MM.1S (cell line): ENCODE results near the gene DEFB124.
A peak's percentile ranks its signal among the peaks of the same experiment; 100 is the strongest.

ENCODE experiments used
- DNase-seq: peaks from one replicate; pipeline ENCODE4 v3.0.0-alpha.2; 2015
- H2AFZ ChIP-seq: fragments of 300-600 bp; sonication (generic); 2 replicates; pipeline ENCODE4 v1.6.0; 2016; ENCODE audit warnings: antibody characterized with exemption, low read length
- H3F3A ChIP-seq: fragments of 300-600 bp; sonication (generic); 2 replicates; pipeline ENCODE4 v1.6.1; 2016; ENCODE audit warnings: mild to moderate bottlenecking, antibody characterized with exemption, low read length, moderate library complexity, mixed read lengths; ENCODE audit not compliant: insufficient read depth
- H3K27ac ChIP-seq: fragments of 300-600 bp; sonication (generic); 2 replicates; pipeline ENCODE4 v1.5.1; 2016; ENCODE audit warnings: mild to moderate bottlenecking, low read length
- H3K27me3 ChIP-seq: fragments of 300-600 bp; sonication (generic); replicated peaks from 2 replicates; pipeline ENCODE4 v1.6.0; 2016; ENCODE audit warnings: low read length; ENCODE audit not compliant: insufficient read depth
- H3K36me3 ChIP-seq: fragments of 300-600 bp; sonication (generic); replicated peaks from 2 replicates; pipeline ENCODE4 v1.6.1; 2016; ENCODE audit warnings: mild to moderate bottlenecking, low read length, mixed read lengths; ENCODE audit not compliant: insufficient read depth
- H3K4me1 ChIP-seq: fragments of 300-600 bp; sonication (generic); 2 replicates; pipeline ENCODE4 v1.6.1; 2016; ENCODE audit warnings: low read length, mixed read lengths
- H3K4me2 ChIP-seq: fragments of 300-600 bp; sonication (generic); 2 replicates; pipeline ENCODE4 v1.6.0; 2016; ENCODE audit warnings: low read depth, low read length
- H3K4me3 ChIP-seq: fragments of 300-600 bp; sonication (generic); 2 replicates; pipeline ENCODE4 v1.5.1; 2016; ENCODE audit warnings: low read length, mixed read lengths
- H3K79me2 ChIP-seq: fragments of 300-600 bp; sonication (generic); 2 replicates; pipeline ENCODE4 v1.6.1; 2016; ENCODE audit warnings: mixed run types, low read length, mixed read lengths
- H3K9ac ChIP-seq: fragments of 300-600 bp; sonication (generic); 2 replicates; pipeline ENCODE4 v1.6.1; 2016; ENCODE audit warnings: low read length, mixed read lengths
- H3K9me2 ChIP-seq: fragments of 300-600 bp; sonication (generic); replicated peaks from 2 replicates; pipeline ENCODE4 v1.6.1; 2016; ENCODE audit warnings: mild to moderate bottlenecking, low read length, mixed read lengths; ENCODE audit not compliant: insufficient read depth
- H3K9me3 ChIP-seq: fragments of 300-600 bp; sonication (generic); replicated peaks from 2 replicates; pipeline ENCODE4 v1.6.1; 2016; ENCODE audit warnings: mild to moderate bottlenecking, low read length, mixed read lengths; ENCODE audit not compliant: insufficient read depth
- H4K20me1 ChIP-seq: fragments of 300-600 bp; sonication (generic); 2 replicates; pipeline ENCODE4 v1.6.1; 2016; ENCODE audit warnings: mild to moderate bottlenecking, low read length, moderate library complexity, mixed read lengths; ENCODE audit not compliant: insufficient read depth
- EZH2 ChIP-seq: fragments of 300-600 bp; sonication (generic); optimal IDR thresholded peaks from 2 replicates; pipeline ENCODE3; 2017; ENCODE audit warnings: low read depth, mild to moderate bottlenecking, antibody characterized with exemption, low read length, mixed read lengths
- EZH2phosphoT487 ChIP-seq: fragments of 300-600 bp; sonication (generic); IDR thresholded peaks from 2 replicates; pipeline ENCODE4 v1.6.1; 2018; ENCODE audit warnings: antibody characterized with exemption, low read length
- TF ChIP-seq, protein P1 (sequence below): fragments of 300-600 bp; sonication (generic); IDR thresholded peaks from 2 replicates; pipeline ENCODE4 v1.5.1; 2016; ENCODE audit warnings: antibody characterized with exemption, low read length, mixed read lengths

The DEFB124 gene

DNA sequence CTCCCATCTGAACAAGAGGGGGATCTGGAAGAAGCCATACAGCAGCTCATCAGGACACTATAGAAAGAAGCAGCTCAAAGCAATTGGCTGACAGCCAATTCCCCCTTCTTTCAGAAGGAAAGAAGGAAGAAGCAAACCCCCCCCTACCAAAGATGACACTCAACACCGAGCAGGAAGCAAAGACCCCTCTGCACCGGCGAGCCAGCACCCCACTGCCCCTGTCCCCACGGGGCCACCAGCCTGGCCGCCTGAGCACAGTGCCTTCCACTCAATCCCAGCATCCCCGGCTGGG is 1.3 kb upstream of the DEFB124 start:
- H3K4me3 ChIP-seq, result no peak overlapping the region
- H2AFZ ChIP-seq, result no peak overlapping the region
- no peaks in the 10 kb centered on the region for H3F3A ChIP-seq
- no peaks in the 10 kb centered on the region for H3K36me3 ChIP-seq
- DNase-seq, result no peak
- no peak overlapping the region for H3K27ac ChIP-seq
- H3K79me2 ChIP-seq, result no peaks in the 10 kb centered on the region
- no peaks in the 10 kb centered on the region for H3K9me3 ChIP-seq
- H3K9me2 ChIP-seq, result no peaks in the 10 kb centered on the region
- H3K4me1 ChIP-seq, result peaks cover 10% of the 10 kb centered on the region; the same call in 1 of the 2 replicates
- H3K9ac ChIP-seq, result no peak overlapping the region
- no peak for TF ChIP-seq EZH2
- TF ChIP-seq, protein P1, sequence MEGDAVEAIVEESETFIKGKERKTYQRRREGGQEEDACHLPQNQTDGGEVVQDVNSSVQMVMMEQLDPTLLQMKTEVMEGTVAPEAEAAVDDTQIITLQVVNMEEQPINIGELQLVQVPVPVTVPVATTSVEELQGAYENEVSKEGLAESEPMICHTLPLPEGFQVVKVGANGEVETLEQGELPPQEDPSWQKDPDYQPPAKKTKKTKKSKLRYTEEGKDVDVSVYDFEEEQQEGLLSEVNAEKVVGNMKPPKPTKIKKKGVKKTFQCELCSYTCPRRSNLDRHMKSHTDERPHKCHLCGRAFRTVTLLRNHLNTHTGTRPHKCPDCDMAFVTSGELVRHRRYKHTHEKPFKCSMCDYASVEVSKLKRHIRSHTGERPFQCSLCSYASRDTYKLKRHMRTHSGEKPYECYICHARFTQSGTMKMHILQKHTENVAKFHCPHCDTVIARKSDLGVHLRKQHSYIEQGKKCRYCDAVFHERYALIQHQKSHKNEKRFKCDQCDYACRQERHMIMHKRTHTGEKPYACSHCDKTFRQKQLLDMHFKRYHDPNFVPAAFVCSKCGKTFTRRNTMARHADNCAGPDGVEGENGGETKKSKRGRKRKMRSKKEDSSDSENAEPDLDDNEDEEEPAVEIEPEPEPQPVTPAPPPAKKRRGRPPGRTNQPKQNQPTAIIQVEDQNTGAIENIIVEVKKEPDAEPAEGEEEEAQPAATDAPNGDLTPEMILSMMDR, result no peak
- TF ChIP-seq EZH2phosphoT487, result no peak
- 0 out of 2 replicates have a peak, but pooled peaks cover 9% of the 10 kb centered on the region for H3K27me3 ChIP-seq
- no peak overlapping the region for H3K4me2 ChIP-seq
- H4K20me1 ChIP-seq, result no peaks in the 10 kb centered on the region

DNA sequence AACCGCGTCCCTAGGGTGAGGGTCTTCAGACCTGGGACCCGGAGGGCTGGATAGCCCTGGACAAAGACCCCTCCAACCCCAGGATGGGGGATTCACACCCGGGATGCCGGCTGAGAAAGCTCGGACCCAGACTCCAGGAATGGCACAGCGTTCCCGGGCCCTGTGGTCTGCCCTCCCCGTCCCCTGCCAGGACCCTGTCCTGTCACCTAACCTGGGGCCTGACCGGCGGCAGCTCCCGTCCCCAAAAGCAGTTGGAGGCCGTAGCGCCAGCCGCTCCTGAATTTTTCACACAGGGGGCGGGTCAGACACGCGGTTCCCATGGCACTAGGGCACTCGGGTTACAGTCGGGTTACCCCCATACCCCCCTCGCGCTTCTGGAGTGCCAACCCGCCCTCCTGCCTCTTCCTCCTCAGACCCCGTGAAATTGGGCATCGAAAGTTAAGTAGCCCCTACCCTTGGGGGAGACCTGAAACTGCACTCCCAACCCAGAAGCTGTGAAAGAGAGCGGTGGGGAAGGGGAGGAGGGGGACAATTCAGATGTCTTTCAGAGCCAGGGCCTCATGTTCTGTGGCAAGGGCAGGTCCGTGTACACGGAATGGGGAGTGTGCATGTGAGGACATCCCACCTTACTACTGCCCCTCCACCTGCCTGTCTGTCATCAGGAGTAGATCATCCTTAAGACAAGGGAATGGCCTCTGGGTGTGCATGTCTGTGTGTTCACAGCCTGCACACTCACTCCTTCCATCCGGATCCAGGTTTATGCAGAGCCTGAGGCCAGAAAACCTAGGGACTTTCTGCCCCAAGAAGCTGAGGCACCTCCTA is 756 bp upstream of the DEFB124 start:
- Histone ChIP-seq H4K20me1 (no peaks in the 10 kb centered on the region), H3K4me3 (peak overlapping the region; percentile 31; the same call in 1 of the 2 replicates), H2AFZ (0 out of 2 replicates have a peak overlapping the region, but pooled peaks have one; percentile 3), H3K9ac (no peak overlapping the region), H3F3A (no peaks in the 10 kb centered on the region), H3K4me2 (peak overlapping the region; percentile 58), H3K9me2 (no peaks in the 10 kb centered on the region), H3K27me3 (0 out of 2 replicates have a peak, but pooled peaks cover 9% of the 10 kb centered on the region), H3K36me3 (no peaks in the 10 kb centered on the region), H3K27ac (no peak overlapping the region), H3K4me1 (peaks cover 10% of the 10 kb centered on the region; the same call in 1 of the 2 replicates), H3K79me2 (no peaks in the 10 kb centered on the region), H3K9me3 (no peaks in the 10 kb centered on the region)
- no peak for DNase-seq
- no peak for TF ChIP-seq EZH2phosphoT487
- TF ChIP-seq, protein P1, result no peak
- TF ChIP-seq EZH2, result no peak

- Histone ChIP-seq H3F3A (no peaks in the 10 kb centered on the region), H3K27ac (no peak overlapping the region), H3K36me3 (no peaks in the 10 kb centered on the region), H3K27me3 (0 out of 2 replicates have a peak, but pooled peaks cover 9% of the 10 kb centered on the region), H2AFZ (peak overlapping the region; percentile 9), H3K9me2 (no peaks in the 10 kb centered on the region), H3K79me2 (no peaks in the 10 kb centered on the region), H3K4me2 (no peak overlapping the region), H4K20me1 (no peaks in the 10 kb centered on the region), H3K9ac (no peak overlapping the region), H3K9me3 (no peaks in the 10 kb centered on the region), H3K4me3 (no peak overlapping the region), H3K4me1 (peaks cover 10% of the 10 kb centered on the region; the same call in 1 of the 2 replicates)
- peak; percentile 27 for DNase-seq
- TF ChIP-seq EZH2phosphoT487, result no peak
- TF ChIP-seq, protein P1, result no peak
- TF ChIP-seq EZH2, result no peak
These were observed 860 bp downstream of the DEFB124 start for GRCh38 chr20:31474097-31474436.
